ENCODE measurements around the gene NUFIP1. TPM values are rescaled to one million over a fixed set of nuclear protein-coding genes. Genes with fewer than 3 reads are reported as not detected.

The NUFIP1 gene
- total RNA-seq, 1 experiment from 2014 or later = 14.0 TPM

DNA sequence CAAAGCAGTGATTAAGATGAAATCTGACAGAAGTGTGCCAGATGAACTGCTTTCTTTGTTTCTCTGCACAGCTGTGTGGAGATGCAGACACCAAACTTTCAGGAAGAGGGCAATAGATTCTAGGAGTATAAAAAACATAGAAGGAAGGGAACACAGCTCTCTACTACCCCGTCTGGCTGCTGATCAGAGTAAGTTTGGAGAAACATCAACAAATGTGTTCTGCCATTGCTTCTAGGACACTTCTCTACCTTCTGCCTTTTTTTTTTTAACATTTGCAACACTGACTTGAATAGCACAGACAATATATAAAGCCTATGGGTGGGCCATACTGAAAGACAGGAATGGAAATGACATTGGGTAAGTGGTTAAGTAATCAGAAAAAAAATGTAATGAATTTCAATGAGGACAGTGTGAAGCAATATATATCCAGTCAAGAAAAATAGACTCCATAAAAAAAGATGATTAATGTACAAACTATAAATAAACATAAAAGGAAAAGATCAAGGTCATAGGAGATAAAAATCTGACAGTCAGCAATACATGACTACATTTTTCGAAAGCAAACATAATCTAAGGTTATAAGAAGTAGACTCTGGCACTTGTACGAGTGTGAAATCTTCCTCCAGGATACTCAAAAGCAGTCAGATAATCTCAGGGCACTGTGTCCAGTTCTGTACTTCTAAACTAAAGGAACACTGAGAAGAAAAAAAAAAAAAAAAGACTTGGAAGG is 21.4 kb downstream of the NUFIP1 start:
- ChIA-PET POLR2A (no interaction called here), CTCF (interaction anchor here (0.7 kb wide), 1 partner anchor 1073 kb away, joined by 3 read pairs; no protein-coding TSS in a partner anchor)
- DNase-seq (ENCODE audit: low spot score) (no peak), ATAC-seq (no peak)
- peaks cover 44% of the 10 kb centered on the region for H3K36me3 Mint-ChIP-seq
- H3K4me3 Mint-ChIP-seq = no peak overlapping the region
- H3K27ac Mint-ChIP-seq = no peak overlapping the region
- H3K4me1 Mint-ChIP-seq = peaks cover 4% of the 10 kb centered on the region
- no peaks in the 10 kb centered on the region for H3K27me3 Mint-ChIP-seq (ENCODE audit: low read depth)
- TF ChIP-seq, protein P1, sequence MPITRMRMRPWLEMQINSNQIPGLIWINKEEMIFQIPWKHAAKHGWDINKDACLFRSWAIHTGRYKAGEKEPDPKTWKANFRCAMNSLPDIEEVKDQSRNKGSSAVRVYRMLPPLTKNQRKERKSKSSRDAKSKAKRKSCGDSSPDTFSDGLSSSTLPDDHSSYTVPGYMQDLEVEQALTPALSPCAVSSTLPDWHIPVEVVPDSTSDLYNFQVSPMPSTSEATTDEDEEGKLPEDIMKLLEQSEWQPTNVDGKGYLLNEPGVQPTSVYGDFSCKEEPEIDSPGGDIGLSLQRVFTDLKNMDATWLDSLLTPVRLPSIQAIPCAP (CRISPR knock-in tag; IDR thresholded peaks at IDR 0.05) = no peak
- TF ChIP-seq RORB (CRISPR knock-in tag; IDR thresholded peaks at IDR 0.05) (no peak), CBFB (CRISPR knock-in tag; IDR thresholded peaks at IDR 0.05; ENCODE audit: low read depth) (no peak)
- TF ChIP-seq, protein P2, sequence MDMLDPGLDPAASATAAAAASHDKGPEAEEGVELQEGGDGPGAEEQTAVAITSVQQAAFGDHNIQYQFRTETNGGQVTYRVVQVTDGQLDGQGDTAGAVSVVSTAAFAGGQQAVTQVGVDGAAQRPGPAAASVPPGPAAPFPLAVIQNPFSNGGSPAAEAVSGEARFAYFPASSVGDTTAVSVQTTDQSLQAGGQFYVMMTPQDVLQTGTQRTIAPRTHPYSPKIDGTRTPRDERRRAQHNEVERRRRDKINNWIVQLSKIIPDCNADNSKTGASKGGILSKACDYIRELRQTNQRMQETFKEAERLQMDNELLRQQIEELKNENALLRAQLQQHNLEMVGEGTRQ (CRISPR knock-in tag; IDR thresholded peaks at IDR 0.05) = no peak
- peaks cover 22% of the 10 kb centered on the region for H3K9me3 Mint-ChIP-seq

DNA sequence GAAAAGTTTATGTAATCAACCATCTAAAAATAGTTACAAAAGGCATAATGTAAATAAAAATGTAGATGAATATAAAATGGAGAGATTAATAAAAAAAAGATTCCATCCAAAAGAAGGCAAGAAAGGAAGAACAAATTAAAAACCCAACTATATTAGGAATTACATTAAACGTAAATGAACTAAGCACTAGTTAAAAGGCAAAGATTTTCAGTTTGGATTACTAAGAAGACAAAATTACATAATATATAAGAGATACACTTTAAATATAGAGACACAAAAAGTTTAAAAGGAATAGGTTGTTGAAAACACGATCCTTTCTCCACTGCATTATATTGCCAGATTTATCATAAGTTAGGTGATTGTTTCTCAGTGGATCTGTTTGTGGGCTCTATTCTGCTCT is 27.3 kb downstream of the NUFIP1 start:
- no peak overlapping the region for H3K27ac Mint-ChIP-seq
- H3K9me3 Mint-ChIP-seq = peaks cover 37% of the 10 kb centered on the region
- TF ChIP-seq ZNF219 (CRISPR knock-in tag; IDR thresholded peaks at IDR 0.05; ENCODE audit: borderline replicate concordance) (no peak), KAT7 (CRISPR knock-in tag; IDR thresholded peaks at IDR 0.05; ENCODE audit: borderline replicate concordance) (no peak), MYBL2 (CRISPR knock-in tag; IDR thresholded peaks at IDR 0.05) (no peak), USF1 (CRISPR knock-in tag; IDR thresholded peaks at IDR 0.05) (no peak), TEAD1 (CRISPR knock-in tag; IDR thresholded peaks at IDR 0.05) (no peak), MXD4 (CRISPR knock-in tag; IDR thresholded peaks at IDR 0.05; ENCODE audit: borderline replicate concordance) (no peak), ZNF671 (CRISPR knock-in tag; IDR thresholded peaks at IDR 0.05) (no peak), CBFB (CRISPR knock-in tag; IDR thresholded peaks at IDR 0.05; ENCODE audit: low read depth) (no peak), SOX15 (CRISPR knock-in tag; IDR thresholded peaks at IDR 0.05) (no peak), GABPB1 (CRISPR knock-in tag; IDR thresholded peaks at IDR 0.05) (no peak), SMAD3 (CRISPR knock-in tag; IDR thresholded peaks at IDR 0.05; ENCODE audit: borderline replicate concordance) (no peak), CREB1 (CRISPR knock-in tag; IDR thresholded peaks at IDR 0.05) (no peak), SMAD4 (CRISPR knock-in tag; IDR thresholded peaks at IDR 0.05) (no peak), ZNF425 (CRISPR knock-in tag; conservative IDR thresholded peaks at IDR 0.05) (no peak), TCF7 (CRISPR knock-in tag; IDR thresholded peaks at IDR 0.05; ENCODE audit: low read depth) (no peak), FOXJ3 (CRISPR knock-in tag; IDR thresholded peaks at IDR 0.05; ENCODE audit: borderline replicate concordance) (no peak)
- TF ChIP-seq, protein P3, sequence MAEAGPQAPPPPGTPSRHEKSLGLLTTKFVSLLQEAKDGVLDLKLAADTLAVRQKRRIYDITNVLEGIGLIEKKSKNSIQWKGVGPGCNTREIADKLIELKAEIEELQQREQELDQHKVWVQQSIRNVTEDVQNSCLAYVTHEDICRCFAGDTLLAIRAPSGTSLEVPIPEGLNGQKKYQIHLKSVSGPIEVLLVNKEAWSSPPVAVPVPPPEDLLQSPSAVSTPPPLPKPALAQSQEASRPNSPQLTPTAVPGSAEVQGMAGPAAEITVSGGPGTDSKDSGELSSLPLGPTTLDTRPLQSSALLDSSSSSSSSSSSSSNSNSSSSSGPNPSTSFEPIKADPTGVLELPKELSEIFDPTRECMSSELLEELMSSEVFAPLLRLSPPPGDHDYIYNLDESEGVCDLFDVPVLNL (CRISPR knock-in tag; IDR thresholded peaks at IDR 0.05; ENCODE audit: borderline replicate concordance, low read depth) = no peak
- TF ChIP-seq, protein P4, sequence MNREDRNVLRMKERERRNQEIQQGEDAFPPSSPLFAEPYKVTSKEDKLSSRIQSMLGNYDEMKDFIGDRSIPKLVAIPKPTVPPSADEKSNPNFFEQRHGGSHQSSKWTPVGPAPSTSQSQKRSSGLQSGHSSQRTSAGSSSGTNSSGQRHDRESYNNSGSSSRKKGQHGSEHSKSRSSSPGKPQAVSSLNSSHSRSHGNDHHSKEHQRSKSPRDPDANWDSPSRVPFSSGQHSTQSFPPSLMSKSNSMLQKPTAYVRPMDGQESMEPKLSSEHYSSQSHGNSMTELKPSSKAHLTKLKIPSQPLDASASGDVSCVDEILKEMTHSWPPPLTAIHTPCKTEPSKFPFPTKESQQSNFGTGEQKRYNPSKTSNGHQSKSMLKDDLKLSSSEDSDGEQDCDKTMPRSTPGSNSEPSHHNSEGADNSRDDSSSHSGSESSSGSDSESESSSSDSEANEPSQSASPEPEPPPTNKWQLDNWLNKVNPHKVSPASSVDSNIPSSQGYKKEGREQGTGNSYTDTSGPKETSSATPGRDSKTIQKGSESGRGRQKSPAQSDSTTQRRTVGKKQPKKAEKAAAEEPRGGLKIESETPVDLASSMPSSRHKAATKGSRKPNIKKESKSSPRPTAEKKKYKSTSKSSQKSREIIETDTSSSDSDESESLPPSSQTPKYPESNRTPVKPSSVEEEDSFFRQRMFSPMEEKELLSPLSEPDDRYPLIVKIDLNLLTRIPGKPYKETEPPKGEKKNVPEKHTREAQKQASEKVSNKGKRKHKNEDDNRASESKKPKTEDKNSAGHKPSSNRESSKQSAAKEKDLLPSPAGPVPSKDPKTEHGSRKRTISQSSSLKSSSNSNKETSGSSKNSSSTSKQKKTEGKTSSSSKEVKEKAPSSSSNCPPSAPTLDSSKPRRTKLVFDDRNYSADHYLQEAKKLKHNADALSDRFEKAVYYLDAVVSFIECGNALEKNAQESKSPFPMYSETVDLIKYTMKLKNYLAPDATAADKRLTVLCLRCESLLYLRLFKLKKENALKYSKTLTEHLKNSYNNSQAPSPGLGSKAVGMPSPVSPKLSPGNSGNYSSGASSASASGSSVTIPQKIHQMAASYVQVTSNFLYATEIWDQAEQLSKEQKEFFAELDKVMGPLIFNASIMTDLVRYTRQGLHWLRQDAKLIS (CRISPR knock-in tag; IDR thresholded peaks at IDR 0.05; ENCODE audit: borderline replicate concordance) = no peak
- H3K27me3 Mint-ChIP-seq (ENCODE audit: low read depth) = no peaks in the 10 kb centered on the region
- ChIA-PET CTCF (no interaction called here), POLR2A (no interaction called here)
- no peak for DNase-seq (ENCODE audit: low spot score)
- no peak for ATAC-seq
- H3K4me3 Mint-ChIP-seq = no peak overlapping the region
- no peaks in the 10 kb centered on the region for H3K4me1 Mint-ChIP-seq
- peaks cover 63% of the 10 kb centered on the region for H3K36me3 Mint-ChIP-seq

Data from WTC11 (cell line).